ENCODE results near the gene SUGCT.
"Not testable (repeated sequence)": the region's sequence is repeated elsewhere in the genome, so short reads cannot be mapped to it uniquely, and the experiment has no call there.

GRCh38 chr7:40602351-40602750 lies 467.5 kb downstream of the SUGCT start:
- not testable (repeated sequence) for TF ChIP-seq POLR2A (IDR thresholded peaks at IDR 0.05; ENCODE audit: low read depth, low read length); POLR2AphosphoS5 (IDR thresholded peaks at IDR 0.05; ENCODE audit: low read depth, low read length); TAF1 (IDR thresholded peaks at IDR 0.05; ENCODE audit: low read depth, low read length); POU2F2 (IDR thresholded peaks at IDR 0.05; ENCODE audit: low read depth, low read length); PAX5 (IDR thresholded peaks at IDR 0.05; ENCODE audit: insufficient read depth, low read length, severe bottlenecking)
